Measurements from ENCODE around the gene YWHAH.

GRCh38 chr22:31933406-31933805 lies 10.9 kb upstream of the YWHAH start:
- TF ChIP-seq, protein P1, sequence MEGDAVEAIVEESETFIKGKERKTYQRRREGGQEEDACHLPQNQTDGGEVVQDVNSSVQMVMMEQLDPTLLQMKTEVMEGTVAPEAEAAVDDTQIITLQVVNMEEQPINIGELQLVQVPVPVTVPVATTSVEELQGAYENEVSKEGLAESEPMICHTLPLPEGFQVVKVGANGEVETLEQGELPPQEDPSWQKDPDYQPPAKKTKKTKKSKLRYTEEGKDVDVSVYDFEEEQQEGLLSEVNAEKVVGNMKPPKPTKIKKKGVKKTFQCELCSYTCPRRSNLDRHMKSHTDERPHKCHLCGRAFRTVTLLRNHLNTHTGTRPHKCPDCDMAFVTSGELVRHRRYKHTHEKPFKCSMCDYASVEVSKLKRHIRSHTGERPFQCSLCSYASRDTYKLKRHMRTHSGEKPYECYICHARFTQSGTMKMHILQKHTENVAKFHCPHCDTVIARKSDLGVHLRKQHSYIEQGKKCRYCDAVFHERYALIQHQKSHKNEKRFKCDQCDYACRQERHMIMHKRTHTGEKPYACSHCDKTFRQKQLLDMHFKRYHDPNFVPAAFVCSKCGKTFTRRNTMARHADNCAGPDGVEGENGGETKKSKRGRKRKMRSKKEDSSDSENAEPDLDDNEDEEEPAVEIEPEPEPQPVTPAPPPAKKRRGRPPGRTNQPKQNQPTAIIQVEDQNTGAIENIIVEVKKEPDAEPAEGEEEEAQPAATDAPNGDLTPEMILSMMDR (IDR thresholded peaks at IDR 0.05; ENCODE audit: low read depth, low read length), result no peak
- TF ChIP-seq EZH2phosphoT487 (IDR thresholded peaks at IDR 0.05; ENCODE audit: low read depth), result no peak
